ENCODE data around the gene TGFBR2.

DNA sequence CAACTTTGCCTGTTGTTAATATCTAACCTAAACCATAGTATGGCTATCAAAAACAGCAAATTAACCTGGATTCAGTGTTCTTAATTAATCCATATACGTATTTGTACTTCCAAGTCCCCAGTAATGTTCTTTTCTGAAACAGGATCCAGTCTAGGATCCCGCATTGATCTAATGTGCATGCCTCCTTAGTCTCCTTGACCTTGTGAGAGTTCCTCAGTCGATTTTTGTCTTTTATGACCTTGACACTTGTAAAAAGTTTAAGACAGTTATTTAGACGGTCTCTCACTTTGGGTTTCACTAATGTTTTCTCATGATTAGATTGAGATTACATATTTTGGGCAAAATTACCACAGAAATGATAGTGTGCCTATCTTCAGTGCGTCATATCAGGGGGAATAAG is 69.4 kb downstream of the TGFBR2 start:
- TF ChIP-seq POLR2AphosphoS5 (IDR thresholded peaks at IDR 0.05) = no peak
- TF ChIP-seq, protein P1, sequence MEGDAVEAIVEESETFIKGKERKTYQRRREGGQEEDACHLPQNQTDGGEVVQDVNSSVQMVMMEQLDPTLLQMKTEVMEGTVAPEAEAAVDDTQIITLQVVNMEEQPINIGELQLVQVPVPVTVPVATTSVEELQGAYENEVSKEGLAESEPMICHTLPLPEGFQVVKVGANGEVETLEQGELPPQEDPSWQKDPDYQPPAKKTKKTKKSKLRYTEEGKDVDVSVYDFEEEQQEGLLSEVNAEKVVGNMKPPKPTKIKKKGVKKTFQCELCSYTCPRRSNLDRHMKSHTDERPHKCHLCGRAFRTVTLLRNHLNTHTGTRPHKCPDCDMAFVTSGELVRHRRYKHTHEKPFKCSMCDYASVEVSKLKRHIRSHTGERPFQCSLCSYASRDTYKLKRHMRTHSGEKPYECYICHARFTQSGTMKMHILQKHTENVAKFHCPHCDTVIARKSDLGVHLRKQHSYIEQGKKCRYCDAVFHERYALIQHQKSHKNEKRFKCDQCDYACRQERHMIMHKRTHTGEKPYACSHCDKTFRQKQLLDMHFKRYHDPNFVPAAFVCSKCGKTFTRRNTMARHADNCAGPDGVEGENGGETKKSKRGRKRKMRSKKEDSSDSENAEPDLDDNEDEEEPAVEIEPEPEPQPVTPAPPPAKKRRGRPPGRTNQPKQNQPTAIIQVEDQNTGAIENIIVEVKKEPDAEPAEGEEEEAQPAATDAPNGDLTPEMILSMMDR (IDR thresholded peaks at IDR 0.05) = no peak
- no peak for TF ChIP-seq POLR2A (IDR thresholded peaks at IDR 0.05)

Measured in prostate gland (tissue), 2 donors.